Skeletal muscle tissue (tissue), 4 donors: ENCODE results near the gene PRR15L. TPM values are rescaled to one million over a fixed set of nuclear protein-coding genes. Genes with fewer than 3 reads are reported as not detected.

Source experiments
- H3K27ac ChIP-seq: one replicate; pipeline ENCODE4 v1.7.0; 2013; ENCODE audit warnings: mild to moderate bottlenecking, low read depth, low read length, inconsistent platforms
- H3K27me3 ChIP-seq, 3 donors: one replicate each; pipeline ENCODE4 v1.7.0; 2013; ENCODE audit warnings: low read length in 3 of 3; ENCODE audit not compliant: control insufficient read depth in 3 of 3, insufficient read depth in 3 of 3
- H3K36me3 ChIP-seq, 3 donors: one replicate each; pipeline ENCODE4 v1.7.0; 2013; ENCODE audit warnings: low read length in 3 of 3; ENCODE audit not compliant: control insufficient read depth in 3 of 3, insufficient read depth in 3 of 3
- H3K4me1 ChIP-seq, 3 donors: one replicate each; pipeline ENCODE4 v1.7.0; 2013; ENCODE audit warnings: low read length in 3 of 3, mild to moderate bottlenecking in 3 of 3; ENCODE audit not compliant: control insufficient read depth in 3 of 3, insufficient read depth in 3 of 3
- H3K4me3 ChIP-seq, 3 donors: one replicate each; pipeline ENCODE4 v1.7.0; 2013; ENCODE audit warnings: low read length in 3 of 3
- H3K9ac ChIP-seq, 3 donors: one replicate each; pipeline ENCODE4 v1.7.0; 2013; ENCODE audit warnings: low read length in 3 of 3, mild to moderate bottlenecking in 3 of 3, moderate library complexity in 2 of 3, low read depth in 1 of 3
- H3K9me3 ChIP-seq, 3 donors: one replicate each; pipeline ENCODE4 v1.7.0; 2013; ENCODE audit warnings: low read length in 3 of 3; ENCODE audit not compliant: control insufficient read depth in 3 of 3
- total RNA-seq: library from RNA; depleted of rRNA; stranded (reverse); fragments of >200 nt; gene quantifications from one replicate; pipeline ENCODE4 v1.2.3, GENCODE V29; 2014
- donor health status: Osteomylitis.

PRR15L gene
- total RNA-seq, 1 donor from 2014 or later: not detected

DNA sequence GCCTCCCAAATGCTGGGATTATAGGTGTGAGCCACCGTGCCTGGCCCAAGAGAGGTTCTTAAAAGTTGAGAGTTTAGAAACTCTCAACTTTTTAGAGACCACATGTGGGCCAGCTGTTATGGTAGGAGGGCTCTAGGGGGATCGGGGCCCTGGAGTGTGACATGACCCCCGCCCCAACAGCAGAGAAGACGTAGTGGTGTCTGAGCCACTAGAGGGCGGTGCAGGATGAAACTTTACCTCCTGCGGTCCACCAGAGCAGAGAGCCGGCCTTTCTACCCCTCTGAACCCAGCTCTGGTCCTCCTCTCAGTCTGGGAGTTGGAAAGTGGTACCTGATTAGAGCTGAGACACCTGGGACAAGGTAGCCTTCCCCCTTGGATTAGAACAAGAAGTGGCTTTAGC lies 20.6 kb upstream of the PRR15L start:
- Histone ChIP-seq H3K4me3 (no peak overlapping the region), H3K9ac (no peak overlapping the region), H3K27ac (no peak overlapping the region), H3K9me3 (no peaks in the 10 kb centered on the region), H3K4me1 (peaks cover 2 to 9% (median 2%) of the 10 kb centered on the region in 3 donors), H3K27me3 (no peaks in the 10 kb centered on the region), H3K36me3 (peaks cover 74 to 89% (median 78%) of the 10 kb centered on the region in 3 donors)

DNA sequence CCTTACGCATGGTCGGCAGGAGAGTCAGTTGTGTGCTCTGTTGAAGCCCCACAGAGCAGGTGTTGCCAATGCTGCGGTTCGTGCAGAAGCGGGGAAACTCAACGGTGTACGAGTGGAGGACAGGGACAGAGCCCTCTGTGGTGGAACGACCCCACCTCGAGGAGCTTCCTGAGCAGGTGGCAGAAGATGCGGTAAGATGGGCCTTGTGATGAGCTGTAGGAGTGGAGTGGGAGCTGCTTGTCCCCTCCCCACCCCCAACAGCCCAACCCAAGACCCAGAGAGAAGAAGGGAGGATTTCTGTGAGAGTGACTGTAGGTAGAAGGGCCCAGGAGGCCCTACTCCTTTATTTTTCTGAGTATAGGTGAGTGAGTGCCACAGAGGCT lies 18.1 kb upstream of the PRR15L start:
- Histone ChIP-seq H3K4me1 (peaks cover 7 to 19% (median 10%) of the 10 kb centered on the region in 3 donors), H3K9ac (no peak overlapping the region), H3K4me3 (no peak overlapping the region), H3K27ac (no peak overlapping the region), H3K27me3 (no peaks in the 10 kb centered on the region), H3K36me3 (peaks cover 52 to 66% (median 60%) of the 10 kb centered on the region in 3 donors), H3K9me3 (no peaks in the 10 kb centered on the region)

DNA sequence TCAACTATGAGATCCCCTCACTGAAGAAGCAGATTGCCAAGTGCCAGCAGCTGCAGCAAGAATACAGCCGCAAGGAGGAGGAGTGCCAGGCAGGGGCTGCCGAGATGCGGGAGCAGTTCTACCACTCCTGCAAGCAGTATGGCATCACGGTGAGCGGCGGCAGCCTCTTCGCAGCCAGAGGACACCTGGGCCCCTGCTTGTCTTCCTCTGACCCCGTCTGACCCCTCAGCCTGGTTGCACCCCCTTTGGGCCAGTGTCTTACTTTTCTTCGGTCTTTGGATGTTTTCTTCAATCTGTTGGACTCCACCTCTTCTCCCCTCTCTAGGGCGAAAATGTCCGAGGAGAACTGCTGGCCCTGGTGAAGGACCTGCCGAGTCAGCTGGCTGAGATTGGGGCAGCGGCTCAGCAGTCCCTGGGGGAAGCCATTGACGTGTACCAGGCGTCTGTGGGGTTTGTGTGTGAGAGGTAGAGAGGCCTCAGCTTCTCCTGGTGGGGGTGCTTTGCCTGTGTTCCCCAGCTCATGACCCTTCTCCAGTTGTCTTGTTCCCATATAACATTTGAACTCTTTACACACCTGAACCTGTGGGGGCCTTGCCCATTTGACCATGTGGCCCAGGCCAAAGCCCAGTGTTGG lies 17.6 kb upstream of the PRR15L start:
- peak overlapping the region in 1 of 3 donors; percentile 16 for H3K9ac ChIP-seq
- H3K27ac ChIP-seq: no peak overlapping the region
- H3K9me3 ChIP-seq: no peaks in the 10 kb centered on the region
- H3K36me3 ChIP-seq: peaks cover 47 to 61% (median 55%) of the 10 kb centered on the region in 3 donors
- H3K4me1 ChIP-seq: peaks cover 9 to 18% (median 13%) of the 10 kb centered on the region in 3 donors
- H3K4me3 ChIP-seq: no peak overlapping the region
- no peaks in the 10 kb centered on the region for H3K27me3 ChIP-seq

DNA sequence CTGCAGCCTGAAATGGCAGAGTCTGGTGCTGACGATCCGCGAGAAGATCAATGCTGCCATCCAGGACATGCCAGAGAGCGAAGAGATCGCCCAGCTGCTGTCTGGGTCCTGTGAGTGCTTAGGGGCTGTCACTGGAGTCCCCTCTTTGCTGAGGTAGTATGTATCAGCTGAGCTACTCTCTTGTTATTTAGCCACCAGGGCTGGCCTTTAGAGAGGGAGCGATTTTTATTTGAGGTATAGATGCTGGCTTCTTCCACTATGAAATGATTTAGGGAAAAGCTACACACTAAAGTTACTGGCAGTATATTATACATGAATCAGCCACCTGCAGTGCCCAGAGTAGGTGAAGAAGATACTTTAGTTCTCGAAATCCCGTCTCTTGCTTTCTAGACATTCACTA lies 15.9 kb upstream of the PRR15L start:
- Histone ChIP-seq H3K9me3 (no peaks in the 10 kb centered on the region), H3K27me3 (no peaks in the 10 kb centered on the region), H3K4me1 (peaks cover 13 to 20% (median 17%) of the 10 kb centered on the region in 3 donors), H3K27ac (no peak overlapping the region), H3K9ac (no peak overlapping the region), H3K4me3 (no peak overlapping the region), H3K36me3 (peaks cover 32 to 45% (median 40%) of the 10 kb centered on the region in 3 donors)

DNA sequence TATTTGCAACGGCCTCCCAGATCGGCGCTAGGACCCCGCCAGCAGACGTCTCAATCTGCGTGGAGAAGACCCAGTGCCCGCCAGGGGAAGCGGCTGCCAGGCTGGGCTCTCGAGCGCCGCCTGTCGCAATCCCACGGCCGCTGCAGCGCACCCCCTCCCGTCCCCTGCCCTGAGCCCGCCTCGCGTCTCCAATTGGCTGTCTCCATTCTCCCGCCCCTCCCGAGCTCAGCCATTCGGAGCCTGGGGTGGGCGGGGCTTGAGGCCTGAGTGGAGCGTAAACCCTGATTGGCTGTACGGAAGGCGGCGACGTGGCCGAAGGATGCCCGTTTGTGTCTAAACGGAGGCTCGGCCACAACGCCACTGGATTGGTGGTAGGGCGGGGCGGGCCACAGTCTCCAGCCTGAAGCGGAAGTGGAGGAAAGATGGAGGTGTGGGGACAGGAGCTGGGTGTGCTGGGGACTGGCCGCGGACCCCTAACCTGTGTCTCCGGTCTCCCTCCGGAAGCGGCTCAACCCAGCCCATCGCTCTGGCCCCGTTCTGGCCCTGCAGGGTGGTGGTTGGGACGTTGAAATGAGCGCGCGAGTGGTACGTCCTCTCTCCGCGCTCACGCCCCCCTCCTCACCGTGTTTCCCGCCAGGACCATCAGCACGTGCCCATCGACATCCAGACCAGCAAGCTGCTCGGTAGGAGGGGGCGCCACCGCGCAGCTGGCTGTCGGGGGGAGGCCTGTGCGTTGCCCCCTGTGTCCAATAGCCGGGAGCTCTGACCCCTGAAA lies 13.2 kb upstream of the PRR15L start, which contains the start of gene CDK5RAP3:
Gene CDK5RAP3, plus strand, starts transcription at position 389 of the 775 bp plus-strand sequence. Its CDS starts 34 bp downstream, at position 423.
- Histone ChIP-seq H3K27me3 (no peaks in the 10 kb centered on the region), H3K4me1 (peaks cover 13 to 20% (median 17%) of the 10 kb centered on the region in 3 donors), H3K36me3 (peaks cover 19 to 25% (median 21%) of the 10 kb centered on the region in 3 donors), H3K9ac (peak within 1 kb of the TSS; percentile 86 to 93 (median 88)), H3K27ac (peak within 1 kb of the TSS; percentile 82), H3K4me3 (peak within 1 kb of the TSS; percentile 94 to 99 (median 99)), H3K9me3 (no peaks in the 10 kb centered on the region)

DNA sequence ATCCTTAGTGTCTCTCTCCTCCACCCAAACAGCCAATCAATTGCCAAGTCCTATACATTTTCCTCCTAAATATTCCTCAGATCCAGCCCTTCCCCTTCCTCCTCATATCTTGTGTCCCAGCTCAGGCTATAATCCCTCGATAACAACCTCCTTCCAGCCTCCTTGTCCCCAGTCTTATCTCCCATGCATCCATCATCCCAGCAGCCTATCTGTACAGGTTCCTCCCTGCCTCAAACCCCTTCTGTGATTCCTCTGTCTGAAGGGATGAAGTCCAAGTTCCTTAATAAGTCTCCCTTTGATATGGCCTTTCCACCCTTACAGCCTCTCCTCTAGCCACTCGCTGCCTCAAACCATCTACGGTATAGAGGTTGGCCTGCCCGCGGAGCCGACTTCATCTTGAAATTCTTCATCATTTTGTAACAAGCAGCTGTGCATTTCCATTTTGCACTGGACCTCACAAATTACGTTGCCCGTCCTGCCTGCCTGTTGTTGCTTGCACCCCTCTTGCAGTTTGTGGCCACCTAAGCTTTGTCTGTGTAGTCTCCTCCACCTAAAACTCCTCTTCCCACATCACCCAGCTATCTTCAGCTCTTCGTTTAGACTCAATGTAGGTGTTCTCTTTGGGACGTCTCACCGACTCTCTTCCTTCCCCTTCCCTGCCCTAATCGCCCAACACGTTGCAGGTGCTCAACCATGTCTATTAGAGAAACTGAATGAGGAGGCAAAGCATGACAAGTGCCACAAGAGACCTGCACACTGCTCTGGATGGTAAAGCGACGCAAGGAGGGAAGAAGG lies 12.4 kb upstream of the PRR15L start:
- no peaks in the 10 kb centered on the region for H3K9me3 ChIP-seq
- H3K27ac ChIP-seq: no peak overlapping the region
- no peaks in the 10 kb centered on the region for H3K27me3 ChIP-seq
- H3K9ac ChIP-seq: peak overlapping the region; percentile 15 to 77 (median 75)
- H3K4me1 ChIP-seq: peaks cover 13 to 20% (median 17%) of the 10 kb centered on the region in 3 donors
- peaks cover 11 to 18% (median 13%) of the 10 kb centered on the region in 3 donors for H3K36me3 ChIP-seq
- H3K4me3 ChIP-seq: peak overlapping the region; percentile 72 to 90 (median 84)

DNA sequence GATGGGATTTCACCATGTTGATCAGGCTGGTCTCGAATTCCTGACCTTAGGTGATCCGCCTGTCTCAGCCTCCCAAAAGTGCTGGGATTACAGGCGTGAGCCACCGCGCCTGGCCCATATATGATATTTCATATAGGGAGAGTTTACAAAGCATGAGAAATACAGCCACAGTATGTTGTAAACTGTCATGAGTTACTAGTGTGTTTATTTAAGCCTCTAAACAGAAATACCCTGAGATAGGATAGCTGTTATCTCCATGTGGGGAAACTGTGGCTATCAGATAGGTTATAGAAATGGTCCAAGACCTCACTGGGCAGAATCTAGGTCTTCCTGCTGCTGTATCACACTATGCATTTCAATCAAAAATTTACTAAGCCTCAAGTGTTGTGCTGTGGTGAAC lies 11.2 kb upstream of the PRR15L start:
- H3K27me3 ChIP-seq: no peaks in the 10 kb centered on the region

DNA sequence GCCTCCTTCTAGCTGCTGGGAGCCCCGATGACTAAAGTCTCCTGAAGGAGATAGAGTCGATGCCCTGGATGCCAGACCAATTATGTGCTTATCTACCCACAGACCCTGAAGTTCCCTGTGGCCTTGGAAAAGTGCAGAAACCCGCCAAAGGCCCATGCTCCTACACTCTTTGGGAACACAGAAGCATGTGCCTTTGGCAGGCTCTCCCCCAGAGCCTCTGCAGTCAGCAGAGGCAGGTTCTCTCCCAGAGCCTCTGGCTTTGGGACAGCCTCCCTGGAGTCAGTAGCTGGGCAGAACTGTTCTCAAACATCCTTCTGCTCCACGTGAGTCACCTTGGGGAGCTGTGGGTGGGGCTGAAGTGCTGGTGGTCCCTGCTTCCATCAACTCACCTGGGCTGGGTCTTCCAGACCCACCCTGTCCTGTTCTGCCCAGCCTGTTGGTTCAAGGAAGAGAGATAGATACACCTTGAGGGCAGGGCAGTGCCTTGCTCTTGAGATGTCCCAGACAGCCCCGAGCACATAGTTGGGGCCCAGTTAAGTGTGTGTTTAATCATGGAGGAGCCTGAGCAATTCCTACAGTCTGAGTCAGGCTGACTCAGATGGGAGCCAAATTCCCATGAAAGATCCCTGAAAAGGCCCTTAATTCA lies 10.0 kb upstream of the PRR15L start:
- no peak overlapping the region for H3K9ac ChIP-seq
- H3K27ac ChIP-seq: no peak overlapping the region
- H3K4me3 ChIP-seq: no peak overlapping the region
- no peaks in the 10 kb centered on the region for H3K9me3 ChIP-seq
- no peaks in the 10 kb centered on the region for H3K27me3 ChIP-seq
- no peaks in the 10 kb centered on the region for H3K36me3 ChIP-seq
- peaks cover 13 to 20% (median 17%) of the 10 kb centered on the region in 3 donors for H3K4me1 ChIP-seq

More for the DNA sequence above, 11.2 kb upstream of the PRR15L start:
- Histone ChIP-seq H3K4me3 (no peak overlapping the region), H3K9me3 (no peaks in the 10 kb centered on the region), H3K9ac (no peak overlapping the region), H3K4me1 (peaks cover 13 to 20% (median 17%) of the 10 kb centered on the region in 3 donors), H3K27ac (no peak overlapping the region), H3K36me3 (peaks cover under 1 to 7% (median 3%) of the 10 kb centered on the region in 3 donors)

DNA sequence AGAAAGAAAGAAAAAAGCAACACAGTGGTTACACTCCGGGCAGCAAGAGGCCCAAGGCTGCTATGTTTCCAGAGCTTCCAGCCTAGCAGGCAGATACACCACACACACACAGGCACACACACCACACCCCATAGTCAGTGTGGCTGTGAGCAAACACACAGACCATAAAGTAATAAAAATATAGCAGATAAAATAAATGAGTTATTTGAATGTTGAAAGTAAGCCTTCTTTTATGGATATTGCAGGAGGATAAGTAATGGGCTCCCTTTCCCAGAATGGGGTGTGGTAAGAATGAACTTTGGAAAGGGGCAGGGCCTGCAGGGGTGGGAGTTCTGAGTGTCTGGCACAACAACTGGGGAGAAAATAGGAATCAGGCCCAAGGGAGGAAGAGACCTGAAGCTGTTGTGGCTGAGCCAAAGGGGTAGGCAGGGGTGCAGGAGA lies 8.4 kb upstream of the PRR15L start:
- H3K27ac ChIP-seq: no peak overlapping the region
- peaks cover 6% of the 10 kb centered on the region in 3 donors for H3K4me1 ChIP-seq
- no peak overlapping the region for H3K4me3 ChIP-seq
- H3K36me3 ChIP-seq: peaks cover 0 to 2% (median 0%) of the 10 kb centered on the region in 3 donors
- no peak overlapping the region for H3K9ac ChIP-seq
- H3K9me3 ChIP-seq: no peaks in the 10 kb centered on the region
- no peaks in the 10 kb centered on the region for H3K27me3 ChIP-seq
